ENCODE results near the gene OR56B4.

The OR56B4 gene

DNA sequence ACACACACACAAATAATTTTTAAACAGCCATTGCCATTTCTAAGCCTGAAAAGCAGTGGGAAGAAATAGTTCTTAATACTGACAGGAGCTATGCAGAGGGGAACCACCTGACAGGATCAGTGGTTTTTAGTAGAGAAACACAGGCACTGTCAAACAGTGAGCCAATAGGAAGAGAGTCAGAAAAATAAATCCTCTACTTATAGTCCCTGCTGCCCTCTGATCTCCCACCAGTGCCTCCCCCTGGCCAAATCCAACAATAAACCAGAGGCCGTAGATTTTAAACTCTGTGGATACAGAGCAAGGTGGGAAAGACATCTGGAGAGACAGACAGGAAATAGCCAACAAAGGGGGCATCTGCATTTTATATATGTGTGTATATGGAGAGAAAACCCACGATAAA is 7.9 kb upstream of the OR56B4 start:
- Histone ChIP-seq H3K9me3 (ENCODE audit: insufficient read depth, low read length) (no peaks in the 10 kb centered on the region), H3K27ac (ENCODE audit: low read depth, low read length) (no peak overlapping the region), H3K79me2 (ENCODE audit: insufficient read depth, low read length) (no peaks in the 10 kb centered on the region), H2AFZ (ENCODE audit: low read depth, low read length, severe bottlenecking) (no peak overlapping the region), H3F3A (ENCODE audit: insufficient read depth) (no peaks in the 10 kb centered on the region), H3K4me3 (ENCODE audit: insufficient read depth, low read length, poor library complexity, severe bottlenecking) (no peak overlapping the region), H3K9ac (ENCODE audit: low read length) (no peak overlapping the region), H4K20me1 (ENCODE audit: low read depth, low read length) (no peaks in the 10 kb centered on the region; the same call in 1 of the 2 replicates), H3K9me2 (replicated peaks; ENCODE audit: insufficient read depth, low read length) (no peaks in the 10 kb centered on the region), H3K4me2 (ENCODE audit: low read depth, low read length, poor library complexity, severe bottlenecking) (no peak overlapping the region), H3K36me3 (ENCODE audit: low read length) (no peaks in the 10 kb centered on the region), H3K27me3 (ENCODE audit: low read length) (no peaks in the 10 kb centered on the region; the same call in 1 of the 2 replicates)
- TF ChIP-seq EZH2phosphoT487 (conservative IDR thresholded peaks at IDR 0.05; ENCODE audit: low read length) = no peak
- TF ChIP-seq, protein P1, sequence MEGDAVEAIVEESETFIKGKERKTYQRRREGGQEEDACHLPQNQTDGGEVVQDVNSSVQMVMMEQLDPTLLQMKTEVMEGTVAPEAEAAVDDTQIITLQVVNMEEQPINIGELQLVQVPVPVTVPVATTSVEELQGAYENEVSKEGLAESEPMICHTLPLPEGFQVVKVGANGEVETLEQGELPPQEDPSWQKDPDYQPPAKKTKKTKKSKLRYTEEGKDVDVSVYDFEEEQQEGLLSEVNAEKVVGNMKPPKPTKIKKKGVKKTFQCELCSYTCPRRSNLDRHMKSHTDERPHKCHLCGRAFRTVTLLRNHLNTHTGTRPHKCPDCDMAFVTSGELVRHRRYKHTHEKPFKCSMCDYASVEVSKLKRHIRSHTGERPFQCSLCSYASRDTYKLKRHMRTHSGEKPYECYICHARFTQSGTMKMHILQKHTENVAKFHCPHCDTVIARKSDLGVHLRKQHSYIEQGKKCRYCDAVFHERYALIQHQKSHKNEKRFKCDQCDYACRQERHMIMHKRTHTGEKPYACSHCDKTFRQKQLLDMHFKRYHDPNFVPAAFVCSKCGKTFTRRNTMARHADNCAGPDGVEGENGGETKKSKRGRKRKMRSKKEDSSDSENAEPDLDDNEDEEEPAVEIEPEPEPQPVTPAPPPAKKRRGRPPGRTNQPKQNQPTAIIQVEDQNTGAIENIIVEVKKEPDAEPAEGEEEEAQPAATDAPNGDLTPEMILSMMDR (IDR thresholded peaks at IDR 0.05; ENCODE audit: insufficient read depth, low read length, poor library complexity, severe bottlenecking) = no peak

DNA sequence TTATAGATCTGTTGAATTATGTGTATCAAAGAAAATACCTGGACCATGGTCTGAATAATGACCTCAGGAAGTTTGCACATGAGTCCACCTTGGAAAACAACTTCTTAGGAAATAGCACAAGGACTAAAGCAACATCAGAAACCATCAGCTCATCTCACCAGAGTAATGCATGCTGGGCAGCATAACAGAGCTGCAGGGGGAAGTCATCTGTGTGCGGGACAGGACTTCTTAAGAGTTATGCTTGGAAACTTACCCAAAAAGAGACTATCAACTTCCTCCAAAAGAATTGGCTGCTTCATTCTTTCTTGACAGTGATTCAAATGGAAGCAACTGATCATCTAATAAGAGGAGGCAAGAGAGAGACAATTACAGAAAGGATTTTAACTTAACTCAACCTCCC is 2.5 kb downstream of the OR56B4 start:
- Histone ChIP-seq H2AFZ (ENCODE audit: low read depth, low read length, severe bottlenecking) (no peak overlapping the region), H3K9me3 (ENCODE audit: insufficient read depth, low read length) (no peaks in the 10 kb centered on the region), H3K36me3 (ENCODE audit: low read length) (no peaks in the 10 kb centered on the region), H3K9ac (ENCODE audit: low read length) (no peak overlapping the region), H3K27me3 (ENCODE audit: low read length) (no peaks in the 10 kb centered on the region), H3K4me2 (ENCODE audit: low read depth, low read length, poor library complexity, severe bottlenecking) (no peak overlapping the region), H4K20me1 (ENCODE audit: low read depth, low read length) (peaks cover 3% of the 10 kb centered on the region; the same call in 1 of the 2 replicates), H3F3A (ENCODE audit: insufficient read depth) (no peaks in the 10 kb centered on the region), H3K27ac (ENCODE audit: low read depth, low read length) (no peak overlapping the region), H3K9me2 (replicated peaks; ENCODE audit: insufficient read depth, low read length) (no peaks in the 10 kb centered on the region), H3K4me3 (ENCODE audit: insufficient read depth, low read length, poor library complexity, severe bottlenecking) (no peak overlapping the region), H3K79me2 (ENCODE audit: insufficient read depth, low read length) (no peaks in the 10 kb centered on the region)
- TF ChIP-seq, protein P1 (IDR thresholded peaks at IDR 0.05; ENCODE audit: insufficient read depth, low read length, poor library complexity, severe bottlenecking) = no peak
- TF ChIP-seq EZH2phosphoT487 (conservative IDR thresholded peaks at IDR 0.05; ENCODE audit: low read length) = no peak

DNA sequence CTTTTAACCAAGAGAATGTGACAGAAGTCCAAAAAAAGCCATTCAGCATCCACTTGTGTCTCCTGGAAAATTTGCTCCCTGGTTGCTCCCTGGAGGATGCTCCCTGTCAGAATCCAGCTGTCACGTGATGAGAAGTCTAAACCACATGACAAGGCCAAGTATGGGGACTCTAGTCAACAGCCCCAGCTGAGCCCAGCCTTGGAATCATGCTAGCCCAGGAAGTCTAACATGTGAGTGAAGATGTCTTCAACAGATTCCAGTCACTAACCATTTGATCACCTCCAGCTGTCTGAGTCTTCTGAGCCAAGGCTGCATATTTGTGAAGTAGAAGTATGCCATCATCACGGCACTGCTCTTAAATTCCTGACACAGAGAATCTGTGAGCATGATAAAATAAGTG is 4.2 kb downstream of the OR56B4 start:
- no peaks in the 10 kb centered on the region for H3K9me2 ChIP-seq (replicated peaks; ENCODE audit: insufficient read depth, low read length)
- no peaks in the 10 kb centered on the region for H3K79me2 ChIP-seq (ENCODE audit: insufficient read depth, low read length)
- TF ChIP-seq EZH2phosphoT487 (conservative IDR thresholded peaks at IDR 0.05; ENCODE audit: low read length) = no peak
- TF ChIP-seq, protein P1 (IDR thresholded peaks at IDR 0.05; ENCODE audit: insufficient read depth, low read length, poor library complexity, severe bottlenecking) = no peak
- H2AFZ ChIP-seq (ENCODE audit: low read depth, low read length, severe bottlenecking) = no peak overlapping the region
- H3K36me3 ChIP-seq (ENCODE audit: low read length) = no peaks in the 10 kb centered on the region
- peaks cover 3% of the 10 kb centered on the region; the same call in 1 of the 2 replicates for H4K20me1 ChIP-seq (ENCODE audit: low read depth, low read length)
- no peaks in the 10 kb centered on the region for H3K9me3 ChIP-seq (ENCODE audit: insufficient read depth, low read length)
- H3K4me3 ChIP-seq (ENCODE audit: insufficient read depth, low read length, poor library complexity, severe bottlenecking) = no peak overlapping the region
- H3K9ac ChIP-seq (ENCODE audit: low read length) = no peak overlapping the region
- H3K4me2 ChIP-seq (ENCODE audit: low read depth, low read length, poor library complexity, severe bottlenecking) = no peak overlapping the region
- no peak overlapping the region for H3K27ac ChIP-seq (ENCODE audit: low read depth, low read length)
- no peaks in the 10 kb centered on the region for H3K27me3 ChIP-seq (ENCODE audit: low read length)
- H3F3A ChIP-seq (ENCODE audit: insufficient read depth) = no peaks in the 10 kb centered on the region

All from SU-DHL-6 (cell line).